Measurements from ENCODE around the gene ATP5PB.

DNA sequence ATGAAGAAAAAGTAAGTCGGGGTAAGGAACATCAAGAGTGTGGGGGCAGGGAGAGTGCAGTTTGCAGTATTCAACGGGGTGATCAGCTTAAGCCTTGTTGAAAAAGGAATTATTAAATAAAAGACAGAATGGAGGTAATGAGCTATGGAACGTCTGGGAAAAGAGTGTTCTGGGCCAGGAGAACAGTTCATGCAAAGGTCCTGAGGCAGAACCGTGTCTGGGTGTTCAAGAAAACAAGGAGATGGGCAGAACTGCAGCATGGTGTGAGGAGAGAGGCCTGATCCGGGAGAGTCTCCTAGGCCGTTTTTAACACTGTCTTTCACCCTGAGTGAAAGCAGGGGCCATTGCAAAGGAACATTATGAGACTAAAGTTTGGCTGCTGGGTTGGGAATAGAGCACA lies 42.0 kb upstream of the ATP5PB start:
- TF ChIP-seq, protein P1, sequence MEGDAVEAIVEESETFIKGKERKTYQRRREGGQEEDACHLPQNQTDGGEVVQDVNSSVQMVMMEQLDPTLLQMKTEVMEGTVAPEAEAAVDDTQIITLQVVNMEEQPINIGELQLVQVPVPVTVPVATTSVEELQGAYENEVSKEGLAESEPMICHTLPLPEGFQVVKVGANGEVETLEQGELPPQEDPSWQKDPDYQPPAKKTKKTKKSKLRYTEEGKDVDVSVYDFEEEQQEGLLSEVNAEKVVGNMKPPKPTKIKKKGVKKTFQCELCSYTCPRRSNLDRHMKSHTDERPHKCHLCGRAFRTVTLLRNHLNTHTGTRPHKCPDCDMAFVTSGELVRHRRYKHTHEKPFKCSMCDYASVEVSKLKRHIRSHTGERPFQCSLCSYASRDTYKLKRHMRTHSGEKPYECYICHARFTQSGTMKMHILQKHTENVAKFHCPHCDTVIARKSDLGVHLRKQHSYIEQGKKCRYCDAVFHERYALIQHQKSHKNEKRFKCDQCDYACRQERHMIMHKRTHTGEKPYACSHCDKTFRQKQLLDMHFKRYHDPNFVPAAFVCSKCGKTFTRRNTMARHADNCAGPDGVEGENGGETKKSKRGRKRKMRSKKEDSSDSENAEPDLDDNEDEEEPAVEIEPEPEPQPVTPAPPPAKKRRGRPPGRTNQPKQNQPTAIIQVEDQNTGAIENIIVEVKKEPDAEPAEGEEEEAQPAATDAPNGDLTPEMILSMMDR (conservative IDR thresholded peaks at IDR 0.05; ENCODE audit: low read depth, low read length): no peak
- TF ChIP-seq EZH2 (IDR thresholded peaks at IDR 0.05; ENCODE audit: borderline replicate concordance, low read depth, low read length, poor library complexity, severe bottlenecking): no peak
